GM18502 (cell line): ENCODE data around the gene DRD1.
"Not testable (repeated sequence)": the region's sequence is repeated elsewhere in the genome, so short reads cannot be mapped to it uniquely, and the experiment has no call there.

Experiments
- ATAC-seq: cut with Tn5 transposase; IDR thresholded peaks from one replicate; pipeline ENCODE4 v1.9.1; 2021; ENCODE audit warnings: mild to moderate bottlenecking; ENCODE audit not compliant: unreplicated experiment, poor library complexity

The DRD1 gene

GRCh38 chr5:175468892-175469291 is 24.9 kb upstream of the DRD1 start:
- no peak for ATAC-seq

GRCh38 chr5:175467983-175468690 is 24.2 kb upstream of the DRD1 start:
- ATAC-seq, result no peak

- ATAC-seq, result no peak
Measured at GRCh38 chr5:175466700-175467318, 22.8 kb upstream of the DRD1 start.

GRCh38 chr5:175465282-175465681 is 21.3 kb upstream of the DRD1 start:
- ATAC-seq, result no peak

GRCh38 chr5:175464942-175465233 is 20.9 kb upstream of the DRD1 start:
- ATAC-seq, result no peak

GRCh38 chr5:175464074-175464941 is 20.3 kb upstream of the DRD1 start:
- peak; percentile 99 for ATAC-seq

GRCh38 chr5:175463641-175464040 is 19.7 kb upstream of the DRD1 start:
- no peak for ATAC-seq

GRCh38 chr5:175461370-175461769 is 17.4 kb upstream of the DRD1 start:
- no peak for ATAC-seq

GRCh38 chr5:175460552-175460951 is 16.6 kb upstream of the DRD1 start:
- ATAC-seq, result no peak

- ATAC-seq, result no peak
Measured at GRCh38 chr5:175460126-175460525, 16.1 kb upstream of the DRD1 start.

GRCh38 chr5:175457466-175457865 is 13.5 kb upstream of the DRD1 start:
- peak; percentile 89 for ATAC-seq

- no peak for ATAC-seq
Measured at GRCh38 chr5:175456105-175456742, 12.2 kb upstream of the DRD1 start.

- ATAC-seq, result not testable (repeated sequence)
Measured at GRCh38 chr5:175454338-175454737, 10.4 kb upstream of the DRD1 start.

- ATAC-seq, result no peak
Measured at GRCh38 chr5:175452166-175452565, 8.2 kb upstream of the DRD1 start.

- no peak for ATAC-seq
Measured at GRCh38 chr5:175448276-175448675, 4.3 kb upstream of the DRD1 start.

GRCh38 chr5:175447571-175447970 is 3.6 kb upstream of the DRD1 start:
- ATAC-seq, result no peak

GRCh38 chr5:175446378-175446777 is 2.4 kb upstream of the DRD1 start:
- not testable (repeated sequence) for ATAC-seq

- ATAC-seq, result no peak
Measured at GRCh38 chr5:175444905-175445456, 999 bp upstream of the DRD1 start.

GRCh38 chr5:175443514-175444059 is 395 bp downstream of the DRD1 start:
- no peak for ATAC-seq

- ATAC-seq, result no peak
Measured at GRCh38 chr5:175438234-175438857, 5.6 kb downstream of the DRD1 start.
